Muscle of leg (tissue), 11 donors: ENCODE data around the gene FYN. TPM values are rescaled to one million over a fixed set of nuclear protein-coding genes. Genes with fewer than 3 reads are reported as not detected.

Source experiments
- DNase-seq: peaks from one replicate; pipeline ENCODE4 v3.0.0; 2013
- H3K27ac ChIP-seq: one replicate; pipeline ENCODE4 v1.5.1; 2013; ENCODE audit warnings: mild to moderate bottlenecking, low read length, control low read depth
- H3K27me3 ChIP-seq: one replicate; pipeline ENCODE4 v1.6.1; 2013; ENCODE audit warnings: low read length; ENCODE audit not compliant: control insufficient read depth, insufficient read depth
- H3K36me3 ChIP-seq: one replicate; pipeline ENCODE4 v1.6.1; 2013; ENCODE audit warnings: low read length; ENCODE audit not compliant: control insufficient read depth, insufficient read depth
- H3K4me1 ChIP-seq: one replicate; pipeline ENCODE4 v1.6.1; 2013; ENCODE audit warnings: low read length; ENCODE audit not compliant: control insufficient read depth, insufficient read depth
- H3K4me3 ChIP-seq: one replicate; pipeline ENCODE4 v1.5.1; 2013; ENCODE audit warnings: low read length, control low read depth
- H3K9me3 ChIP-seq: replicated peaks from 2 replicates; pipeline ENCODE4 v1.6.1; 2013; ENCODE audit warnings: low read depth, low read length; ENCODE audit not compliant: control insufficient read depth
- WGBS: methylation state at CpG from one replicate; pipeline ENCODE4 v1.1.5; 2013; ENCODE audit warnings: missing lambda C conversion rate; ENCODE audit not compliant: insufficient coverage; 5-methylcytosine and 5-hydroxymethylcytosine counted together
- polyA plus RNA-seq, 8 donors: library from polyadenylated mRNA; unstranded; fragments of 120-200 nt; gene quantifications; one replicate each; pipeline versions ENCODE4 v1.2.1 to v1.2.3, GENCODE V29; 2013; ENCODE audit warnings: inconsistent platforms in 1 of 8, low replicate concordance in 1 of 8; ENCODE audit not compliant: insufficient read length in 8 of 8, insufficient read depth in 1 of 8
- total RNA-seq: library from RNA; stranded (reverse); fragments of 120-200 nt; gene quantifications from one replicate; pipeline ENCODE4 v1.2.4, GENCODE V29; 2013

The FYN gene
- total and polyA plus RNA-seq, 9 donors: 97.1 to 181 (median 152) TPM

GRCh38 chr6:111810294-111811131 lies 62.7 kb downstream of the FYN start:
- 82% methylated on average over 4 of the region's 10 CpGs for WGBS
- no peaks in the 10 kb centered on the region for H3K9me3 ChIP-seq
- H3K36me3 ChIP-seq: peaks cover 35% of the 10 kb centered on the region
- H3K4me3 ChIP-seq: no peak overlapping the region
- H3K4me1 ChIP-seq: peaks cover 34% of the 10 kb centered on the region
- H3K27me3 ChIP-seq: no peaks in the 10 kb centered on the region
- no peak for DNase-seq
- H3K27ac ChIP-seq: no peak overlapping the region

GRCh38 chr6:111809766-111810165 lies 63.5 kb downstream of the FYN start:
- Histone ChIP-seq H3K4me3 (no peak overlapping the region), H3K36me3 (peaks cover 40% of the 10 kb centered on the region), H3K9me3 (no peaks in the 10 kb centered on the region), H3K4me1 (peaks cover 41% of the 10 kb centered on the region), H3K27me3 (no peaks in the 10 kb centered on the region), H3K27ac (no peak overlapping the region)
- no peak for DNase-seq

- no peaks in the 10 kb centered on the region for H3K27me3 ChIP-seq
- peaks cover 40% of the 10 kb centered on the region for H3K36me3 ChIP-seq
- H3K4me3 ChIP-seq: no peak overlapping the region
- 90% methylated on average over 2 of the region's 5 CpGs for WGBS
- H3K9me3 ChIP-seq: no peaks in the 10 kb centered on the region
- no peak overlapping the region for H3K27ac ChIP-seq
- no peak for DNase-seq
- H3K4me1 ChIP-seq: peaks cover 46% of the 10 kb centered on the region
Observed at GRCh38 chr6:111809264-111809663, 64.0 kb downstream of the FYN start.

- Histone ChIP-seq H3K27ac (no peak overlapping the region), H3K36me3 (peaks cover 35% of the 10 kb centered on the region), H3K4me1 (peaks cover 48% of the 10 kb centered on the region), H3K27me3 (no peaks in the 10 kb centered on the region), H3K4me3 (no peak overlapping the region), H3K9me3 (no peaks in the 10 kb centered on the region)
- no CpG with 5 or more reads among the region's 5 CpGs for WGBS
- DNase-seq: no peak
Observed at GRCh38 chr6:111808493-111808892, 64.8 kb downstream of the FYN start.

- peak; percentile 55 for DNase-seq
- Histone ChIP-seq H3K4me1 (peaks cover 53% of the 10 kb centered on the region), H3K27me3 (no peaks in the 10 kb centered on the region), H3K9me3 (no peaks in the 10 kb centered on the region), H3K36me3 (peaks cover 39% of the 10 kb centered on the region), H3K4me3 (no peak overlapping the region), H3K27ac (no peak overlapping the region)
- WGBS: 83% methylated on average over 2 of the region's 9 CpGs
Observed at GRCh38 chr6:111806561-111807497, 66.4 kb downstream of the FYN start.

- H3K27ac ChIP-seq: no peak overlapping the region
- no peak for DNase-seq
- peaks cover 46% of the 10 kb centered on the region for H3K4me1 ChIP-seq
- no peaks in the 10 kb centered on the region for H3K9me3 ChIP-seq
- peaks cover 40% of the 10 kb centered on the region for H3K36me3 ChIP-seq
- H3K4me3 ChIP-seq: no peak overlapping the region
- WGBS: 83% methylated on average over 3 of the region's 5 CpGs
- H3K27me3 ChIP-seq: no peaks in the 10 kb centered on the region
Observed at GRCh38 chr6:111806165-111806547, 67.1 kb downstream of the FYN start.

- DNase-seq: no peak
- peaks cover 43% of the 10 kb centered on the region for H3K36me3 ChIP-seq
- H3K4me1 ChIP-seq: peaks cover 48% of the 10 kb centered on the region
- no peaks in the 10 kb centered on the region for H3K9me3 ChIP-seq
- H3K27me3 ChIP-seq: no peaks in the 10 kb centered on the region
- H3K27ac ChIP-seq: peak overlapping the region; percentile 95
- 93% methylated on average over 2 of the region's 7 CpGs for WGBS
- no peak overlapping the region for H3K4me3 ChIP-seq
Observed at GRCh38 chr6:111805511-111806164, 67.6 kb downstream of the FYN start.

- DNase-seq: peak; percentile 78
- 42% methylated on average over 4 of the region's 8 CpGs for WGBS
- H3K4me1 ChIP-seq: peaks cover 46% of the 10 kb centered on the region
- H3K4me3 ChIP-seq: no peak overlapping the region
- H3K9me3 ChIP-seq: no peaks in the 10 kb centered on the region
- H3K27me3 ChIP-seq: no peaks in the 10 kb centered on the region
- peak overlapping the region; percentile 95 for H3K27ac ChIP-seq
- peaks cover 44% of the 10 kb centered on the region for H3K36me3 ChIP-seq
Observed at GRCh38 chr6:111804627-111805235, 68.5 kb downstream of the FYN start.

- Histone ChIP-seq H3K27ac (peak overlapping the region; percentile 95), H3K4me1 (peaks cover 48% of the 10 kb centered on the region), H3K4me3 (no peak overlapping the region), H3K27me3 (no peaks in the 10 kb centered on the region), H3K9me3 (no peaks in the 10 kb centered on the region), H3K36me3 (peaks cover 44% of the 10 kb centered on the region)
- DNase-seq: peak; percentile 93
- WGBS: no CpG with 5 or more reads among the region's 5 CpGs
Observed at GRCh38 chr6:111803804-111804203, 69.4 kb downstream of the FYN start.
